Measurements from ENCODE around the gene GDPGP1.

GDPGP1 gene

GRCh38 chr15:90222547-90222946, 11.5 kb upstream of the GDPGP1 start:
- Histone ChIP-seq H4K20me1 (ENCODE audit: insufficient read depth) (no peaks in the 10 kb centered on the region), H3K4me2 (no peak overlapping the region), H3K27me3 (ENCODE audit: insufficient read depth, low read depth) (no peaks in the 10 kb centered on the region), H3K36me3 (ENCODE audit: insufficient read depth) (no peaks in the 10 kb centered on the region), H3K79me2 (ENCODE audit: insufficient read depth, low read depth) (no peaks in the 10 kb centered on the region), H3K27ac (no peak overlapping the region), H3K4me3 (IDR thresholded peaks at IDR 0.05; ENCODE audit: insufficient read depth, low read depth, low read length) (no peak overlapping the region), H2AFZ (ENCODE audit: low read depth) (no peak overlapping the region), H3K4me1 (ENCODE audit: low read depth, poor library complexity, severe bottlenecking) (peaks cover 10% of the 10 kb centered on the region), H3K9ac (no peak overlapping the region)
- TF ChIP-seq CTCF (conservative IDR thresholded peaks at IDR 0.05; ENCODE audit: low read depth, low read length) = no peak

GRCh38 chr15:90223441-90224165, 10.4 kb upstream of the GDPGP1 start:
- TF ChIP-seq CTCF (conservative IDR thresholded peaks at IDR 0.05; ENCODE audit: low read depth, low read length) = no peak
- Histone ChIP-seq H3K9ac (no peak overlapping the region), H2AFZ (ENCODE audit: low read depth) (no peak overlapping the region), H3K79me2 (ENCODE audit: insufficient read depth, low read depth) (no peaks in the 10 kb centered on the region), H3K27ac (no peak overlapping the region), H3K4me2 (no peak overlapping the region), H3K4me3 (IDR thresholded peaks at IDR 0.05; ENCODE audit: insufficient read depth, low read depth, low read length) (no peak overlapping the region), H3K27me3 (ENCODE audit: insufficient read depth, low read depth) (no peaks in the 10 kb centered on the region), H3K36me3 (ENCODE audit: insufficient read depth) (no peaks in the 10 kb centered on the region), H3K4me1 (ENCODE audit: low read depth, poor library complexity, severe bottlenecking) (peaks cover 10% of the 10 kb centered on the region), H4K20me1 (ENCODE audit: insufficient read depth) (no peaks in the 10 kb centered on the region)

- Histone ChIP-seq H3K4me1 (ENCODE audit: low read depth, poor library complexity, severe bottlenecking) (no peaks in the 10 kb centered on the region), H3K4me2 (no peak overlapping the region), H3K9ac (no peak overlapping the region), H3K27ac (no peak overlapping the region), H4K20me1 (ENCODE audit: insufficient read depth) (no peaks in the 10 kb centered on the region), H2AFZ (ENCODE audit: low read depth) (no peak overlapping the region), H3K36me3 (ENCODE audit: insufficient read depth) (no peaks in the 10 kb centered on the region), H3K27me3 (ENCODE audit: insufficient read depth, low read depth) (no peaks in the 10 kb centered on the region), H3K4me3 (IDR thresholded peaks at IDR 0.05; ENCODE audit: insufficient read depth, low read depth, low read length) (no peak overlapping the region), H3K79me2 (ENCODE audit: insufficient read depth, low read depth) (no peaks in the 10 kb centered on the region)
- no peak for TF ChIP-seq CTCF (conservative IDR thresholded peaks at IDR 0.05; ENCODE audit: low read depth, low read length)
Measured at GRCh38 chr15:90225047-90225446, 9.0 kb upstream of the GDPGP1 start.

GRCh38 chr15:90225504-90226234, 8.3 kb upstream of the GDPGP1 start:
- H3K27me3 ChIP-seq (ENCODE audit: insufficient read depth, low read depth) = no peaks in the 10 kb centered on the region
- no peaks in the 10 kb centered on the region for H4K20me1 ChIP-seq (ENCODE audit: insufficient read depth)
- no peak overlapping the region for H3K4me2 ChIP-seq
- no peaks in the 10 kb centered on the region for H3K79me2 ChIP-seq (ENCODE audit: insufficient read depth, low read depth)
- H3K9ac ChIP-seq = no peak overlapping the region
- no peak overlapping the region for H3K27ac ChIP-seq
- H3K4me3 ChIP-seq (IDR thresholded peaks at IDR 0.05; ENCODE audit: insufficient read depth, low read depth, low read length) = no peak overlapping the region
- no peak overlapping the region for H2AFZ ChIP-seq (ENCODE audit: low read depth)
- no peak for TF ChIP-seq CTCF (conservative IDR thresholded peaks at IDR 0.05; ENCODE audit: low read depth, low read length)
- H3K4me1 ChIP-seq (ENCODE audit: low read depth, poor library complexity, severe bottlenecking) = no peaks in the 10 kb centered on the region
- H3K36me3 ChIP-seq (ENCODE audit: insufficient read depth) = no peaks in the 10 kb centered on the region
